NB4 (cell line): Measurements from ENCODE around the gene CD46.

Source experiments
- DNase-seq: peaks from one replicate; pipeline ENCODE4 v3.0.0; 2010; ENCODE audit warnings: low read depth
- H3K4me3 ChIP-seq: one replicate; pipeline ENCODE4 v1.5.1; 2011; ENCODE audit warnings: mild to moderate bottlenecking, low read depth, low read length, moderate library complexity
- CTCF ChIP-seq: IDR thresholded peaks from one replicate; pipeline ENCODE4 v1.5.1; 2012; ENCODE audit warnings: low read depth, low read length
- MAX ChIP-seq: IDR thresholded peaks from 2 replicates; pipeline ENCODE4 v1.6.1; 2011; ENCODE audit warnings: low read depth, low read length
- MYC ChIP-seq: IDR thresholded peaks from 2 replicates; pipeline ENCODE4 v1.6.1; 2011; ENCODE audit warnings: low read depth, low read length
- POLR2A ChIP-seq: IDR thresholded peaks from 2 replicates; pipeline ENCODE4 v1.6.1; 2011; ENCODE audit warnings: mild to moderate bottlenecking; ENCODE audit not compliant: insufficient read length; ENCODE audit errors: extremely low read depth

The CD46 gene

DNA sequence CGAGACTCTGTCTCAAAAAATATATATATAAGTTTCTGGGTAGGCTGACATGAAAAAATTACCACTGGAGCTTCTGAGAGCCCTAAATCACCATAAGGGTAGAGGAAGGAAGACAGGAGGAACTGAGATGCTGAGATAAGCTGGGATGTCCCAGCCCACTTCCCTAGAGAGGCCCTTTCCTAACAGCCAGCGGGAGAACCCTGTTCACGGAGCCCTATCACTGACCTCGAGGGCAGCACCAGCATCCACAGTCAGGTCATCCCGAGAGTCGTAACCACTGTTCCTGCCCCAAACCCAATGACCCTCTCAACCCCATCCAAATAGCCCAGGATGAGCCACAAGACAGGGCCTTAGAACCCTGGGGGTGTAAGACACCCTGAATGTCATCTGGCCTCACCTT is 81.5 kb downstream of the CD46 start:
- DNase-seq, result no peak
- no peak for TF ChIP-seq MAX
- TF ChIP-seq POLR2A, result no peak
- TF ChIP-seq MYC, result no peak
- TF ChIP-seq CTCF, result no peak
- no peak overlapping the region for H3K4me3 ChIP-seq

DNA sequence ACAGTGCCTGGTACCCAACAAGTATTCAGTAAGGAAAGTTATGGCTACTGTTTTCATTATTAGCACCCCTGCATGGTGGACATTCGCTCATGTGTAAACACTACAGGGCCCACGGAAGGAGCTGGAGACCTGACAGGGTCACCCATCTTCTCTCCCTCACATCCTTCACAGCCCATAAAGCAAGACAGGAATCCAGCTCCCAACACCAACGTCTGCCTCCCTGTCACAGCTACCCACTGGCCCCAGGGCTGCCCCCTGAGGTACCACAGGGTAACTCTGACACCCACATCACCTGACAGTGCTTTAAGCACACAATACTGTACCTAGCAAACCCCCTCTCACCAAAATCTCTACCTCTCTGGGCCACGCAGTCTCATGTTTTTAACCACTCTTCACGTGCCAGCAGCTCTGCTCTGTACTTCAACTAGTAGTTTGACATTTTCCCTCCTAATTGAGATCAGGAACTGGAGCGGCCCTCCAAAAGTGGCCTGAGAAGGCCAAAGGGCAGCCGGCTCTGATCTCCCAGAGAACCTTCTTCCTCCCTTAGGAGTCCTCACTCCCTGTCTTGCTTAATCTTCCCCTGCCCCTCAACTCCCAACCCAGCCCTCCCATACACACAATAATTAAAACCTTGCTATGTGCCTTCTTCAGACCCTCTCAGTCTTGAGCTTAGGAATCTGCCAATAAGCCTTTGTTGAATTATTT is 82.3 kb downstream of the CD46 start:
- H3K4me3 ChIP-seq, result no peak overlapping the region
- TF ChIP-seq CTCF (no peak), POLR2A (no peak), MYC (no peak), MAX (no peak)
- no peak for DNase-seq

GRCh38 chr1:207835958-207836357 is 84.1 kb downstream of the CD46 start:
- TF ChIP-seq CTCF (no peak), POLR2A (no peak), MYC (no peak), MAX (no peak)
- DNase-seq, result no peak
- H3K4me3 ChIP-seq, result no peak overlapping the region

DNA sequence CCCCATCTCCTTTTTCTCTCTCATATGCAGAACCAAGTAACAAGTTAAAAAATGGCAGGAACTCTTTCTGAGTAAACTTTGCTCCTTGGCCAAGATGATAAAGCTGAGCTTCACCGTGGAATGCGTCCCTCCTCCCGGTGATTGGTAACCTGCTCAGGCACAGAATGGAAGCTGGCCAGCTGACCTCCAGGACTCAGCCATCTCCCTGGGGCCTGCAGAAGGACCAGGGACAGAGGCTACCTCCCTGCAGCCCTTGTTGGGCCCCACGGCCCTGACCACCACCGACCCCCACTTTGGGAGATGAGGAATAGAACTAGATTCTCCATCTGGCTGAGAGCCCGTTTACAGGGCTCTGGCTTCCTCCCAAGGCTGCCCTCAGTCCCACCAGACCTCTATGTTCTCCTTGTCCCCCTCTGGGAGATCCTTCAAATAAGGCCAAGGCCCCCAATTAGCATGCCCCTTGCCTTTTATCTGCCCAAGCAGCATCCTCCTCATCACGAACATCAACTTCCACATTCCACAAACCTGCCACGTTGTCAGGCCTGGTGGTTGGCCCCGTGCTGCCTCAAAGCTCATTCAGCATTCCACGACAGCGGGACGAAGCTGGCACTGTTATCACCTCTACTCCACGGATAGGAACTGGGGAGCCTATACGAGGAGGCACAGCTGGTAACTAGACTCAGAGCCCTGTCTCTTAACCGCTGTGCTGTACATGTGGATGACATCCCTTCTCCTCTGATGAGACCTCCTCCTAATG is 84.9 kb downstream of the CD46 start:
- no peak overlapping the region for H3K4me3 ChIP-seq
- no peak for TF ChIP-seq MAX
- no peak for DNase-seq

- no peak for DNase-seq
- H3K4me3 ChIP-seq, result no peak overlapping the region
- TF ChIP-seq POLR2A (no peak), MYC (no peak), CTCF (no peak), MAX (no peak)
Measured at GRCh38 chr1:207837673-207838072, 85.8 kb downstream of the CD46 start.

DNA sequence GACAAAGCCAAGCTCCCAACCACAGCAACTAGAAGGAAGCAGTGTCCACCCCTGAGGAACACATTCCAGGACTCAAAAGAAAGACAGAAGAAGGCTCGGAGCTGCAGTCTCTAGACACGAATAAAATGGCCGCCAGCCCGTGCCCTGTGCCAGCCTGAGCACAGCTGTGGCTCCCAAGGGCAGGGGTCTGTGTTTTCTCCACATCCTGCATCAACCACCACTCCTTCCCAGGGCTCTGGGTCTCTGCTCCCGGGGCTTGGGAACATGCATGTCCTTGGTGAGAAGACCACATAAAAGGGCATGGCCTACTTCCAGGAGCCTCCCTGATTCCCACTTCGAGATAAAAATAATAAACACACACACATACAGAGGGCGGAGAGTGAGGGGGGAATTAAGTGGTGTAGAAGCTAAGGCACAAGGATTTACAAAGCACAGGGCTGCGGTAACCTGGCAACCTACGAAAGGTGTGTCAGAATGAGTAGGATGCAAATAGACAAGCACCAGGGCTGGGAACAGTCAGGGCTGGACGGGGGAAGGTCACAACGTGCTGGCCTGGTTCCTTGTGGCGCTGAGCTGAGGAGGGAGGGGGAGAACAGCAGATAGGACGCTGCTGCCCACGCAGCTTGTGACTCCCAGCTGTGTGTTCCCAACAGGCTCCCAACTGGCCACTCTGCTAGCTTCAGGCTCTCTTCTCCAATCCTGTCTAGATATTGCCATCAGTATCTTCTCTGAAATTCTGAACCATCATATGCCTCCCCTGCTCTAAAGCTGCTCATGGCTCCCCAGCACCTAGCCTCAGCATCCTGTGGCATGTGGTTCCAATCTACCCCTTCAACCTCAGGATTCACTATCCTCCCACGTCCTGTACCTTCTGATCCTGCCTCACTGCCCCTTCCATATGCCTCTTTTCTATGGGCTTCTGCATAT is 86.6 kb downstream of the CD46 start:
- no peak overlapping the region for H3K4me3 ChIP-seq
- TF ChIP-seq MAX, result no peak
- TF ChIP-seq POLR2A, result no peak
- TF ChIP-seq MYC, result no peak
- TF ChIP-seq CTCF, result no peak
- DNase-seq, result no peak
